Transverse colon (tissue), 3 donors: ENCODE data around the gene TRHDE.

Source experiments
- CTCF ChIP-seq, 5 experiments: fragments of 200-600 bp in 3 of 5; fragments of 450-650 bp in 2 of 5; sonication (generic) in 3 of 5; IDR thresholded peaks; 1 replicate in 2 of 5; 2 replicates in 3 of 5; pipeline ENCODE4 v1.5.1; 2016 to 2017; ENCODE audit warnings: antibody characterized with exemption in 5 of 5, inconsistent platforms in 3 of 5, mild to moderate bottlenecking in 2 of 5, moderate library complexity in 1 of 5
- EP300 ChIP-seq: sonication (generic); formaldehyde crosslinking; IDR thresholded peaks from one replicate; pipeline ENCODE4 v1.6.1; 2017; ENCODE audit warnings: antibody characterized with exemption, low read depth

GRCh38 chr12:72311946-72312345 lies 39.8 kb downstream of the TRHDE start:
- TF ChIP-seq CTCF (IDR thresholded peaks at IDR 0.05) (no peak), EP300 (no peak)
